Muscle of arm (tissue), 14 donors: ENCODE measurements around the gene ACE. TPM values are rescaled to one million over a fixed set of nuclear protein-coding genes. Genes with fewer than 3 reads are reported as not detected.

Experiments
- DNase-seq: peaks from one replicate; pipeline ENCODE4 v3.0.0-alpha.2; 2013
- long read RNA-seq, 11 donors: transcript quantifications; one replicate each; lab custom pipeline, GENCODE V29; 2026
- polyA plus RNA-seq, 12 donors: library from polyadenylated mRNA; unstranded; fragments of 120-200 nt; gene quantifications; one replicate each; pipeline ENCODE4 v1.2.1, GENCODE V29; 2013; ENCODE audit not compliant: insufficient read length in 12 of 12

Gene ACE
- polyA plus RNA-seq, result 10 to 100 TPM in 3 of 12 donors, 1 to 10 TPM in 8, not detected in 1; 6.0 to 21.3 (median 8.0) TPM
- long read RNA-seq, donor 1, full-length matches to known transcripts, result 4 of 9 reads
- long read RNA-seq, donor 1, partial matches to known transcripts, result 5 of 9 reads
- long read RNA-seq, donor 1, other reads (novel, unspliced or antisense), result 0 of 9 reads
- long read RNA-seq, donor 2, result 0 reads
- long read RNA-seq, donor 3, full-length matches to known transcripts, result 1 of 1 reads
- long read RNA-seq, donor 3, partial matches to known transcripts, result 0 of 1 reads
- long read RNA-seq, donor 3, other reads (novel, unspliced or antisense), result 0 of 1 reads
- long read RNA-seq, donor 4, result 0 reads
- long read RNA-seq, donor 5, partial matches to known transcripts, result 0 of 1 reads
- long read RNA-seq, donor 5, other reads (novel, unspliced or antisense), result 0 of 1 reads
- long read RNA-seq, donor 6, result 0 reads
- long read RNA-seq, donor 7, partial matches to known transcripts, result 0 of 1 reads
- long read RNA-seq, donor 7, other reads (novel, unspliced or antisense), result 0 of 1 reads
- long read RNA-seq, donor 8, result 0 reads
- long read RNA-seq, donor 9, result 0 reads
- long read RNA-seq, donor 10, partial matches to known transcripts, result 5 of 5 reads
- long read RNA-seq, donor 10, other reads (novel, unspliced or antisense), result 0 of 5 reads
- long read RNA-seq, donor 11, result 0 reads

DNA sequence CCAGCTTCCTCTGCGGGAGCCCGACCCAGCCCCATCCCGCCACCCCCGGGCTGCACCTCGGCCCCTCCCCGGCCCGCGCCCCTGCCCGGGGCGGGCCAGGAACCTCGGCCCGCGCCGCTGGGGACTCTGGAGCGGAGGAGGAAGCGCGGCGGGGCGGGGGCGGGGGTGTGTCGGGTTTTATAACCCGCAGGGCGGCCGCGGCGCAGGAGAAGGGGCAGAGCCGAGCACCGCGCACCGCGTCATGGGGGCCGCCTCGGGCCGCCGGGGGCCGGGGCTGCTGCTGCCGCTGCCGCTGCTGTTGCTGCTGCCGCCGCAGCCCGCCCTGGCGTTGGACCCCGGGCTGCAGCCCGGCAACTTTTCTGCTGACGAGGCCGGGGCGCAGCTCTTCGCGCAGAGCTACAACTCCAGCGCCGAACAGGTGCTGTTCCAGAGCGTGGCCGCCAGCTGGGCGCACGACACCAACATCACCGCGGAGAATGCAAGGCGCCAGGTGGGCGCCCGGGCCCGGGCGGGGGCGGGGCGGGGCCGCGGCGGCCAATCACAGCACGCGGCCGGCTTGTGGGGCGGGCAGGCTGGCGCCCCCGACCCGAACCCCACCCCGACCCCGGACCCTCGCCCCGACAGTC lies at the start of gene ACE:
TSS of gene ACE (plus strand) at position 208 of the 626 bp plus-strand sequence. CDS start at position 242, 34 bp downstream.
- DNase-seq, result no peak

DNA sequence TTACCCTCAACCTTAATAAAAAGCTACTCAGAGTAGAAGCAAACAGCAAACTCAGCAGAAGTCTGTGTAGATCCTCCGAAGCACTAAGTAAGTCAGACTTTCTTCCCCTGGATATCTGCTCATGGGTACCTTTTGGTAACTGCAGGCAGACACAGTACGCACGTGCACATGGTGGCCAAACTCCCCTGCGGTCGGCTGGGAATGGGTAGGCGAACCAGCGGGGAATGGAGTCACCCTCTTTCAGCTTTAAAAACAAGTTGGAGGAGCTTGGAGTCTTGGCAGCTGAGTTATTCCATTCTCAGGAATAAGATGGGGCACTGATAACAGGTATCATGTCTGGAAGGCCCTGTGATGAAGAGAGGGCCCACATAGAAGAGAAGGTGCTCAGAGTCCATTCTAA lies 47.1 kb upstream of the ACE start:
- no peak for DNase-seq

DNA sequence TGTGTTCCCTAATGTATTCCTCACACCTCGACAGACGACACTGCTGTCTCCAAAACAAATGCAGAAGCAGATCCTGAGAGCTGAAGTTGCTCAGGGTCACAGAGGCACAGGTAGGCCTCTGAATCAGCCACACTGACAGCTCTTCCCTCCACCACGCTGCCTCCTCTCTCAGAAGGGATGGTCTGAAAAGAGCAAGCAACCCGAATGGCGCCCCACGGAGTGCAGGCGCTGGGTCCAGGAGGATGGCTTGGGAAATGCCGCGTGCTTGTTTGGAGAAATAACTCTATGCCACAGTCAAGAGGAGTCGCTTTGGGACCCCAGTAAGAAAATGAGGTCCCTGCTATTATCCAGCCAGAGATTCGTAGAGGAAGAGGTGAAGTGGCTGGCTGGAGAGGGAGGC lies 46.6 kb upstream of the ACE start:
- DNase-seq, result no peak

DNA sequence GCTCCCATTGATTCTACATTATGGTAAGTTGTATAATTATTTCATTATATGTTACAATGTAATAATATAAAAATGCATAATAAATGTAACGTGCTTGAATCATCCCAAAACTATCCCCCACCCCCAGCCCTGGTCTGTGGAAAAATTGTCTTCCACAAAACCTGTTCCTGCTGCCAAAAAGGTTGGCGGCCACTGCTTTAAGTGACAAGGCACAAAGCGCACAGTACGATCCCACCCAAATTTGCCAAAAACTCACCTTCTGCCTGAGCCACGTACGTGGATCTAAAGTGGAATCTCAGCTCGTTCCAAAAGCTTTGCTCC lies 45.3 kb upstream of the ACE start:
- DNase-seq, result no peak

DNA sequence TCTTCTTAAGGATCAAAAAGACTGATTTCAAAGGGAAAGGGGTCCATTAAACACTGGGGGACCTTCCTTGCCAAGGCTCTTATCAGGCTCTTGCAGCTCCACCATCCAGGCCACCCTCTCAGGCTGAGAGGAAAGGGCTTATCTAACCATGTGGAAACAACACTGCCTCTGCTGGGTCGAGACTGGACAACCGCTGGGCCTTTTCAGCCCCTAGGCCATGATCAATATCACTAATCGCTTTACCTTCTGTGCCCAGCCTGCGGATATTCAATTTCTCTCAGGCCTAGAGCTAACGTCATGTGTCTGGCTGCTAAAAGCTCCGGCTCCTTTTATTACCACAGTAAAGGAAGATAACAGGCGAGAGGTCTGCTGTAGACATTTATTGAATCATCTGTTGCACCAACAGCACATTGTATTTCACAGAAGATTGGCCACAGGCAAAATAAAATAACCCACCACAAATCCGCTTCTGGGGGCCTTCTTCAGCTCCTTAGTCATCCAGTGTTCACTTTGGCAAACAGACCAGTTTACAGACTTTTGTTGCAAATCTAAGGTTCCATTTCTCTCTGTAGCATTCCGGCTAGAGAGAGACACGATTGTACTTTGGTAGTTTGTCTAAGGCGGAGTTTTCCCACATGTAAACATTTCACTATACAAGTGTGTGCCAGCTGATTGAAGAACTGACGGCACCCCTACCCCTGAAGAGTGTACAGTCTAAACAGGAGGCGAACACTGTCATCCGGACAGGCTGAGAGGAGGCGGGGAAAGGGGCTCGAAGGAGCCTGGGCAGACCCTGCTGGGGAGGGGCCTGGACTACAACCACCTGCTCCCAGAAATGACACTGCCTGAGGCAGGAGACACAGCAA lies 44.7 kb upstream of the ACE start:
- DNase-seq, result no peak

DNA sequence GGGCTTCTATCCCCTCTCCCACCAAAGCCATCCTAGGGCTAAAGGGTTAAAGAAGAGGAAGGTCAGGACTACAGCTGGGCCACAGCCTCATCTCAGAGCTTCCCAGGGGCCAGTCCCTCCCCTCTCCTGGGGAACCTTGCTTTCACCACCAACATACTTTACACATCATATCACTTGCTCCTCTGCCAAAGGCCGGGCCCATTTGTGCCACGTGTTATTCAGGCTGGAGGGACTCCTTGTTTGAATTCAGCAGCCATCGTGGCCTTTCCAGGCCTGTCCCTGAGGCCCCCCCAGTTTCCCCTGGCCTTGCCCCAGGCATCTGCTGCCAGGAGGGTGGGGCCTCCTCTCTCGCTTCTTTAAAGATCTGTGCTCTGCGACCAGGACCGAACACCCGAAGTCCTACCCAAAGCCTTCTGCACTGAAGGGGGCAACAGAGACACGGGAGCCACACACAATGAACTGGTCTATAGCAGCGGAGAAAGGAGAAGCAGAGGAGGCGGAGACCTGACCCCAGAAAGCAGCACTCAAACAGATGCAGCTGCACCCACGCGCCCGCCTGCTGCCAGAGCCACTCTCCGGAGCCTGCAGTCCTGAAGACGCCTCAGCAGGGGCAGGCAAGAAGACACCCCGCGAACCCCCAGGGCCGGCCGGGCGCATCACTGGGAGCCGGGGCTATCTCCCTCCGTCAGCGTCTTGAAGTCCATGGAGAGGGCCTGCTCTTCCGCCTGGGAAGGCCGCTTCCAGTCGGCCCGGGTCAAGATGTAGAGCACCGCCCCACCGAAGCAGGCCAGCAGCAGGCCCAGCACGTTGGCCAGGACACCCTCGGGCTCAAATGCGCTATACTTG lies 42.9 kb upstream of the ACE start:
- peak; percentile 76 for DNase-seq

DNA sequence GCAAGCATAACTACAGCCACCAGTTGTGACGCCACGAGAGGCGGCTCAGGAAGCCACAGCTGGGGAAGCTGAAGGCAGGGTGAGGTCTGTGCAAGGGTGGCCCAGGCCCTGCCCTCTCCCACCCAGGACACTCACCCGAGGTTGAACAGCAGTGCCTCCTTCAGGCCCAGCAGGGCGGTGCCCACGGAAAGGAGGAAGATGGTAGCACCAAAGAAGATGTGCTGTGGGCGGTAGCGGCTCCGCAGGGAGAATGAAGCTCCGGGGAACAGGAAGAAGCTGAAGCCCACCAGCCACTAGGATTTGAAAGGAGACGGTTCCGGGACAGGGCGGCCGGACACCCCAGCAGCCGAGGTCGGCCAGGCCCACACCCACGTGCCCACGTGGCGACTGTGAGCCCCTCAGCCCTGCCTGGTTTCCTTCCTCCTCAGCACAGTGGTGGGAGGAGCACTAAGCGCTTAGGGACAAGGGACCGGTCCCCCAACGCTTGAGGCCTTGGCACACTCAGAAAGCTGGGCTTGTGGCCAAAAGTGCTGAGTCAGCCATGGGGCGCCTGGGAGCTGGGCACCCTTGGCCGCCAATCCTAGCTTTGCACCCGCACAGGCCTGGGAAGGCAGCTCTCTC lies 41.8 kb upstream of the ACE start:
- no peak for DNase-seq

DNA sequence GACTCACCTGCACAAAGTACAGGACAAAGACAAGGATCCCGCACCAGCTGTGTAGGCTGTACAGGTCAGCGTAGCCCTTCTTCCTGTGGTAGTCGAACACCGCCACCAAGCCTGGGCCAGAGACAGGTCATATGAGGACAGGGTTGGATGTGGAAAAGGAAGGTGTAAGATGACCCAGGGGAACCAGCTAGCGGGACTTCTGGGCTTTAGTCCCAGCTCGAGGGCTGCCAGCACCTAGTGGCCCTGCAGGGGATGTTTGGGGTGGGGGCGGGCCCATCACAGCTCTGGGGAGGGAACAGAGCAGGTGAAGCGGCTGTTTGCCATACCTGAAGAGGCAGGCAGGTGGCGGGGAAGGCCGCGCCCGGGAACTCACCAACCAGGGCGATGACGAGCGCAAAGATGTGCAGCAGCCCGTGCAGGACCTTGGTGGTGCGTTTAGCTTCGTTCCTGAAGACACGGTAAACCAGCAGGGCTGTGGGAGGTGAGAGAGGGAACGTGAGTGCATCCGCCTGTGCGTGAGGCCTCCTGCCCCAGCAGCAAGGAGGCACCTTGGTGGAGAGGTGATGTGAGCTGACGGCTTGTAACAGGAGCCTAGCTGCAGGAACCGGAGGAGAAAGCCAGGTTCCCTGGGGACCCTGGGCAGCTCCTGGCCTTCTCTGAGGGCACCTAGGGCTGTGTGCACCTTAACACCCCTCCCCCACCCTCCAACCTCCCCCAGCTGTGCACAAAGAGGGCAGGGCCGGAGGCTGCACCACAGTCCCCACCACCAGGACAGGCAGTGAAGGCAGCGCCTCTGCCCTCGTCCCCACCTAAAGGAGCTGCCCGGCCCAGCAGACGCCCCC lies 41.0 kb upstream of the ACE start:
- DNase-seq, result no peak

DNA sequence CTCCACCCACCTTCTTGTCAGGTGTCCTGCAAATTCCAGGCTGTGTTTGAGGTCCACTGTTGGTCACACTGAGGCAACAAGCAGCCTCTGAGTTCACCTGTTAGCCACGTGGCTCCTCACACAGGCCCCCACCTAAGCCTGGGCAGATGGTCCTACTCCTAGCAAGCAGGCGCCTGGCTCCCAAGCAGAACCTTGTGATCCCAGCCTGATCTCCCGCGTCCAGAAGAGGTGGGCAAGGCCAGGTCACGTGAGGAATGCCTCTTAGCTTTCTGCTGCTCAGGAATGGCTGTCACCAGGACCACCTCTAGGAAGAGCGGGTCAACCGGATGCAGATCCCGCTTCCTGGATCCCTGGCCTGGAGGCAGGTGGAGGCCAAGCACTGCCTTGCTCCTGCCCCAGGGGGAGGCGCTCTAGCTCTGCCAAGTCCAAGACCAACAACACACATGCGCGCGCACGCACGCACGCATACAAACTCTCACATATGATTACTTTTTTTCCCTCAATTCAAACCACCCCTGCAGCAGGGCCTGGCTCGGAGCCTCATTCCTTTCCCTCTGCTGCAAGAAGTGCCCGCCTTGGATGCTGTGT lies 40.2 kb upstream of the ACE start:
- DNase-seq, result no peak

DNA sequence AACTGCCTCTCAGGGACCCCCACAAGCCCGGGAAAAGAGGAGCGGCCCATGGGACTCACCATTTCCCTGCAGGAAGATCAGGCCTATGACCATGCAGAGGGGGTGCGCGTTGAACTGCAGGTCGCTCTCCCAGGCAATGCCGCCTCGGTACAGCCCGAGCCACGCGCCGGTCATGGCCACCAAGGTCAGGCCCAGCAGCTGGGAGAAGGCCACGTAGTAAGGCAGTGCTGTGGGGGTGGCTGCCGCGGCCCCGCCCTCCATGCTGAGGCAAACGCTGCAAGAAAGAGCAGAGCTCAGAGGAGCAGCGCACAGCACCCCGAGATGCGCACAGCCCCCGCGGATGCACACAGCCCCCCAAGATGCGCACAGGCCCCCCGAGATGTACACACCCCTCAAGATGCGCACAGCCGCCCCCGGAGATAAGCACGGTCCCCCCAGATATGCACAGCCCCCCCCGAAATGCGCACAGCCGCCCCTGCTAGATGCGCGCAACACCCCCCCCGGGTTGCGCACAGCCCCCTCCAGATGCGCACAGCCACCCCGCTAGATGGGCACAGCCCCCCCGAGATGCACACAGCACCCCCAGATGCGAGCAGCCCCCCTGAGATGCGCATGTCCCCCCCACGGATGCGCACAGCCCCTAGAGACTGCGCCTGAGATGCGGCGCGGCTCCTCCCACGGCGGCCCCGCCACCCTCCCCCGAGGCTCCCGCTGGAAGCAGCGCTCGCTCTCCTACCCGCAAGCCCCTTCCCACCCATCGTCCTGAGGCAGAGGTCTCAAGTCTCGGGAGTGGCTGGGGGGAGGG lies 39.4 kb upstream of the ACE start:
- no peak for DNase-seq

DNA sequence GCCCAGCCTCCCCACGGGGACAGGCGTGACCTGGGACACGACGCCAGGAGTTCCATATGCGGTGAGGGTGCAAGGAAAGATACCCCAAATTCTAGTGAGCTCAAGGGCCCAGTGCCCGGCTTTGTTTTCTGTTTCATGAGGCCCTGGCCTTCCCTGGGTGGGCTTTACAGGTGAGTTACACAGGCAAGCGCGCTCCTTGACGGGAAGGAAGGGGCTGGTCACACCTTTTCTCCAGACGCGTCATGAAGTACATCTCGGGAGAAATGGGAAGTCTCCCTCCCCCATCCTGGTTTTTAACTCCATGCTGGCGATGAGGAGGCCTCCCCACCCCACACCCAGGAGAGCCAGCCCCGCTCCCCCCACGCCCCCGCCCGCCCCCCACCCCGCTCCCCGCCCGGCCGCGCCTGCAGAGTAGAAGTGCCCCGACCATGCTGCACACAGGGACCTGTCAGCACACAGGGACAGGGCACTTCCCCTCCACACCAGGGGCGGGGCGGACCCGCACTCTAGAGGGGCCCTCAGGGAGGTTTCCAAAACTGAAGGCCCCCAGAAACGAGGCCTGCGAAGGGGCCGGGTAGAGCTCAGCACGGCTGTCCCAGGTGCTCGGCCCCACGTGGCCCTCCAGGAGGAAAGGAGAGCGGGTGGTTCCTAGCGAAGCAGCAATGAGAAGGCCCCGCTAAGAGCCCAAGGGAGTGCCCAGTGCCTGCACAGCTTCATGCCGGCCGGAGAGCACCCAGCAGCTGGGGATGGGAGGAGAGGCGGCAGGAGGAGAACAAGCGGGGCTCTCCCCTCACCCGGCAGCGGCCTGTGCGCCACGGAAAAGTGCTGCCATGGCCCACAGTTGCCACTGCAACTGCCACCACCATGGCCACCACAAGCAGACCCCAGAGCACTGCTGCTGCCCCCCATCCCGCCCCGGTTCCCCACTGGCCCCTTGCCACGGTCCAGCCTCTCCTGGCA lies 38.5 kb upstream of the ACE start:
- no peak for DNase-seq

DNA sequence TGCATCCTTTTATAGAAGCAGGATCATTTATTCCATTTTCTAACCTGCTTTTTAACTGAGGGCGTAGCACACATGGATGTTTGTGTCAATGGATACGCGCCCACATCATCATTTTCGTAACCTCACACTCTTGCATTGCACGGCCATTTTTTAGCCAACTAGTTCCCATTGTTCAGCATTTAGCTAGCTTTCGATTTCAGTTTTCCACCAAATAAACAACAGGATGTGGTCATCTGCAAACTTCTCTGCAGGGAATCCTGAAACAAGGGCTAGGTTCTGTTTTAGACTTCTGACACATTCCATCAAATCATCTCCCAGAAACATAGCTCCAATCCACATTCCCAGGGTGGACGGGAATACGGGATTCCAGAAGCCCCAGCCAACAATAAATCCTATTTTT lies 37.2 kb upstream of the ACE start:
- no peak for DNase-seq

DNA sequence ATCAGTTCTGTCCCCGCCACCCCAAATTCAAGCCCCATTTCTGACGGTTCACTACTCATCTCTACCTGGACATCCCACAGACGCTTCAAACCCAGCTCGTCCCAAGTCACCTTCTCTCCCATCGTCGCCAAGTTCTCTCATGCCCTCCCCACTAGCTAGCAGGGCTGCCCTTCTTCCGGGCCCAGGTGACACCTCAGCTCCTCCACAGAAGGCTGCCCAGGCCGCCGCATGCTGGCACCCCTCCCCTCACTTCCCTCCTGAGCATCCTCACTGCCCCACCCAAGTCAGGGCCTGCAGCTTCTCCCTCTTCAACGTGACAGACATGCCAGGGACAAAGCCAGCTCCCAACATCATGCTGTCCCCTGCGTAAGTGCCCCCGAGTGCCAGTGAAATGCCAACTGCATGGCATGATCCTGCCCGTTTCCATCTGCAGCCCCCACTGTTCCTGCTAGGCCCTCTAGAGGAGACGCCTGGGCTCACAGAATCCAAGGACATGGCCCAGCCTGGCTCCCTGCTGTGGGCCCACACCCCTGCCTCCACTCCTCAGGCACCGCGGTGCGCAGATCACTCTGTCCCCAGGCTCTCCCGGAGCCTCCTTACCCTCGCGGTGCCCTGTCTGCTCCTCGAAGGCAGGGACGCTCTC lies 36.6 kb upstream of the ACE start:
- DNase-seq, result no peak

DNA sequence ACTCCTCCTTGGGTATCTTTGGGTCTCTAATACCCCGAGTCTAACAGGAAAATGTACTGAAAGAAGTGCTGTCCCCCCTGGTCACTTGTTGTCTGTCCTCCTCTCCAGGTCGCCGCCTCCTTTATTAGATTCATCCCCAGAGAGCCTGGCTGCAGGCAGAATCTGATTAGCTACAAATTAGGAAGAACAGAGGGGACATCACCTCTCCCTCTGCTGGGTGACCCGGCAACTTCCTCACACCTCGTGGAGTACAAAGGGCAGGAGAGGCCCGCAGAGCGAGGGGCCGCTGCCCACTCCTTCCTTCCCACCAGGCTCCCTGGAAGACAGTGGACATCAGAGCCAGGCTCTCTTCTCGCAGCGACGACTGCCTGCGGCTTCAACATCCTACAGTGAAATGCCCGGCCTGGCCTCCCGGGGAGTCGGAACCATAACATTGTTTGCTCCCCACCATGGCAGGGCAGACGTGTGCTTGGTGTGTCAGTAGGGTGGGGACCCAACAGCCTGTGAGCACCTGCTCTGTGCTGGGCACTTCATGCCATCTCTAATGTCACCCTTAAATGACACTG lies 36.0 kb upstream of the ACE start:
- DNase-seq, result no peak

DNA sequence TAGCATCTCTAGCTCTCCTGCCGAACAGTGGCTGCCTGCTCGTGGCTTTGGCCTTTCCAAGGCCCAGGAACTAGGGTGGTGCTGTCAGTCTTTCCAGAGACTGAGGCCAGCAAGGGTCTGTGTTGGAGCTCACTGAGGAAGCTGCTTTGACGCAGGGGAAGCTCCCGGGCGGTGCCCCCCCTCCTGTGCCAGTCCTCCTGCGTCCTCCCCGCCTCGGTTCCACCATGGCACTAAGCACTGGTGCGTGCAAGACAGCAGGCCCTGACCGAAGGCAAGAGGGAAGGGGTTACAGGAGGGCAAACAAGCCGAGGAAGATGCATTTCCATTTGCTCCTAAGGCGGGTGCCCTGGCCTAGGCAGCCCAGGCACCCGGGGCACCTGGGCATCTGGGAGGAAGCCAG lies 35.2 kb upstream of the ACE start:
- no peak for DNase-seq

DNA sequence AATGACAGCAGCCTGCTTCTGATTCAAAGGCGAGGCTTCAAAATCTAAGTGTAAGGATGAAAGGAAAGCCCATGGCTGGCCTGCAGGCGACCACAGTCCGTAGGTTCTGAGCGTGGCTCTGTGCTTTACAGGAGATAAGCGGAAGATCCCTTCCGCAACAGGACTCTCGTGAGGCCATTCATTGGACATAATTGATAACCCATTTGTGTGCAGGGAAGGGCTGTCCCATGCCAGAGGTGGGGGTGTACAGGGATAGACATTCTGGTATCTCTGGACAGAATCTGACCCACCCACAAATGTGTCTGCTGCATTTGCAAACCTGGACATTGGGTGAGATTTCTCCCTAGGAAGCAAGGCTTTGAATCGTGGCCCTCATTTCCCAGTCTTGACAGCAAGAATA lies 34.8 kb upstream of the ACE start:
- no peak for DNase-seq
